Neural progenitor cell (in vitro differentiated cells): Measurements from ENCODE around the gene PARP2. TPM values are rescaled to one million over a fixed set of nuclear protein-coding genes. Genes with fewer than 3 reads are reported as not detected.
"Not testable (repeated sequence)": the region's sequence is repeated elsewhere in the genome, so short reads cannot be mapped to it uniquely, and the experiment has no call there.

ENCODE experiments used
- DNase-seq: peaks from one replicate; pipeline ENCODE4 v3.0.0-alpha.2; 2016; ENCODE audit warnings: low spot score
- H2AFZ ChIP-seq: fragments of 200-600 bp; sonication (generic); replicated peaks from 2 replicates; pipeline ENCODE4 v1.6.1; 2016; ENCODE audit warnings: antibody characterized with exemption
- H3F3A ChIP-seq: fragments of 200-600 bp; sonication (generic); 2 replicates; pipeline ENCODE4 v1.6.1; 2016; ENCODE audit warnings: antibody characterized with exemption, low read depth
- H3K27ac ChIP-seq: fragments of 200-600 bp; sonication (generic); 2 replicates; pipeline ENCODE4 v1.5.1; 2016; ENCODE audit warnings: mild to moderate bottlenecking
- H3K27me3 ChIP-seq: fragments of 200-600 bp; sonication (generic); 2 replicates; pipeline ENCODE4 v1.6.1; 2016; ENCODE audit warnings: mild to moderate bottlenecking, moderate library complexity
- H3K36me3 ChIP-seq: fragments of 200-600 bp; sonication (generic); 2 replicates; pipeline ENCODE4 v1.5.1; 2016
- H3K4me1 ChIP-seq: fragments of 200-600 bp; sonication (generic); 2 replicates; pipeline ENCODE4 v1.6.1; 2016; ENCODE audit warnings: mixed run types
- H3K4me2 ChIP-seq: fragments of 200-600 bp; sonication (generic); 2 replicates; pipeline ENCODE4 v1.6.1; 2016
- H3K4me3 ChIP-seq: fragments of 200-600 bp; sonication (generic); 2 replicates; pipeline ENCODE4 v1.5.1; 2016
- H3K79me2 ChIP-seq: fragments of 200-600 bp; sonication (generic); 2 replicates; pipeline ENCODE4 v1.6.1; 2016; ENCODE audit warnings: low read depth
- H3K9ac ChIP-seq: fragments of 200-600 bp; sonication (generic); 2 replicates; pipeline ENCODE4 v1.6.1; 2016
- H3K9me3 ChIP-seq: fragments of 200-600 bp; sonication (generic); 2 replicates; pipeline ENCODE4 v1.5.1; 2016; ENCODE audit warnings: low read depth
- H4K20me1 ChIP-seq: fragments of 200-600 bp; sonication (generic); 2 replicates; pipeline ENCODE4 v1.6.1; 2016; ENCODE audit warnings: low read depth
- H3K27ac Mint-ChIP-seq: 3 replicates; pipeline ENCODE4 v1.8.0; 2021; ENCODE audit warnings: mixed read lengths
- H3K27me3 Mint-ChIP-seq: 2 replicates; pipeline ENCODE4 v1.8.0; 2022; ENCODE audit warnings: low read depth, mild to moderate bottlenecking, inconsistent platforms, moderate library complexity, mixed read lengths; ENCODE audit not compliant: insufficient read depth
- H3K36me3 Mint-ChIP-seq: 3 replicates; pipeline ENCODE4 v1.8.0; 2021; ENCODE audit warnings: mixed read lengths
- H3K4me1 Mint-ChIP-seq: 3 replicates; pipeline ENCODE4 v1.8.0; 2021; ENCODE audit warnings: mixed read lengths
- H3K4me3 Mint-ChIP-seq: 3 replicates; pipeline ENCODE4 v1.8.0; 2021; ENCODE audit warnings: mild to moderate bottlenecking, moderate library complexity, mixed read lengths
- H3K9me3 Mint-ChIP-seq: 3 replicates; pipeline ENCODE4 v1.8.0; 2020; ENCODE audit warnings: mixed read lengths
- EZH2 ChIP-seq: fragments of 200-600 bp; sonication (generic); IDR thresholded peaks from 2 replicates; pipeline ENCODE4 v1.6.1; 2017; ENCODE audit warnings: antibody characterized with exemption, mild to moderate bottlenecking, moderate library complexity
- EZH2phosphoT487 ChIP-seq: fragments of 200-600 bp; sonication (generic); IDR thresholded peaks from 2 replicates; pipeline ENCODE4 v1.6.1; 2017; ENCODE audit warnings: antibody characterized with exemption
- total RNA-seq: library from RNA; depleted of rRNA; stranded (reverse); fragments of >200 nt; gene quantifications from 2 replicates; pipeline ENCODE4 v1.2.3, GENCODE V29; 2015; ENCODE audit warnings: low replicate concordance
- TF ChIP-seq, protein P1 (sequence below): fragments of 200-600 bp; sonication (generic); IDR thresholded peaks from 2 replicates; pipeline ENCODE4 v1.5.1; 2017; ENCODE audit warnings: antibody characterized with exemption, mild to moderate bottlenecking

The PARP2 gene
- total RNA-seq, 1 donor from 2014 or later = 47.2 TPM

DNA sequence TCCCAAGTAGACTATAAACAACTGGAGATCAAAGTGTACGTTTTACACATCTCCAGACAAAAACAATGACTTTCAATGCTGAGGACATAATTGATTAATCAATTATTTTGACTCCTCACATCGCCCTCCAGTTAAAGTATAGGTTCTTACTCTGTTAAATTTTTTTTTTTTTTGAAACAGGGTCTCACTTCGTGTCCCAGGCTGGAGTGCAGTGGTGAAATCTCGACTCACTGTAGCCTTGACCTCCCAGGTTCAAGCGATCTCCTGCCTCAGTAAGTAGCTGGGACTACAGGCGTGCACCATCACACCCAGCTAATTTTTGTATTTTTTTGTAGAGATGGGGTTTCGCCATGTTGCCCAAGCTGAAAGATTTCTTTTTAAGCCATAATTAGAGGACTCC, 9.4 kb upstream of the PARP2 start:
- Histone ChIP-seq H3K27ac (no peak overlapping the region), H3K36me3 (no peaks in the 10 kb centered on the region), H3K4me2 (no peak overlapping the region), H3K79me2 (peaks cover 46% of the 10 kb centered on the region), H3K4me3 (no peak overlapping the region), H3K27me3 (no peaks in the 10 kb centered on the region), H2AFZ (no peak overlapping the region), H3K9ac (no peak overlapping the region), H4K20me1 (peaks cover 27% of the 10 kb centered on the region), H3K9me3 (no peaks in the 10 kb centered on the region), H3K4me1 (peaks cover 10% of the 10 kb centered on the region), H3F3A (peaks cover 21% of the 10 kb centered on the region)
- TF ChIP-seq, protein P1, sequence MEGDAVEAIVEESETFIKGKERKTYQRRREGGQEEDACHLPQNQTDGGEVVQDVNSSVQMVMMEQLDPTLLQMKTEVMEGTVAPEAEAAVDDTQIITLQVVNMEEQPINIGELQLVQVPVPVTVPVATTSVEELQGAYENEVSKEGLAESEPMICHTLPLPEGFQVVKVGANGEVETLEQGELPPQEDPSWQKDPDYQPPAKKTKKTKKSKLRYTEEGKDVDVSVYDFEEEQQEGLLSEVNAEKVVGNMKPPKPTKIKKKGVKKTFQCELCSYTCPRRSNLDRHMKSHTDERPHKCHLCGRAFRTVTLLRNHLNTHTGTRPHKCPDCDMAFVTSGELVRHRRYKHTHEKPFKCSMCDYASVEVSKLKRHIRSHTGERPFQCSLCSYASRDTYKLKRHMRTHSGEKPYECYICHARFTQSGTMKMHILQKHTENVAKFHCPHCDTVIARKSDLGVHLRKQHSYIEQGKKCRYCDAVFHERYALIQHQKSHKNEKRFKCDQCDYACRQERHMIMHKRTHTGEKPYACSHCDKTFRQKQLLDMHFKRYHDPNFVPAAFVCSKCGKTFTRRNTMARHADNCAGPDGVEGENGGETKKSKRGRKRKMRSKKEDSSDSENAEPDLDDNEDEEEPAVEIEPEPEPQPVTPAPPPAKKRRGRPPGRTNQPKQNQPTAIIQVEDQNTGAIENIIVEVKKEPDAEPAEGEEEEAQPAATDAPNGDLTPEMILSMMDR = no peak
- no peak for TF ChIP-seq EZH2phosphoT487
- no peak for TF ChIP-seq EZH2
- H3K9me3 Mint-ChIP-seq = no peaks in the 10 kb centered on the region
- DNase-seq = no peak
- H3K36me3 Mint-ChIP-seq = peaks cover 1% of the 10 kb centered on the region
- peaks cover 5% of the 10 kb centered on the region for H3K27me3 Mint-ChIP-seq
- peaks cover 21% of the 10 kb centered on the region for H3K4me1 Mint-ChIP-seq
- peak overlapping the region; percentile 97 for H3K4me3 Mint-ChIP-seq
- H3K27ac Mint-ChIP-seq = no peak overlapping the region

DNA sequence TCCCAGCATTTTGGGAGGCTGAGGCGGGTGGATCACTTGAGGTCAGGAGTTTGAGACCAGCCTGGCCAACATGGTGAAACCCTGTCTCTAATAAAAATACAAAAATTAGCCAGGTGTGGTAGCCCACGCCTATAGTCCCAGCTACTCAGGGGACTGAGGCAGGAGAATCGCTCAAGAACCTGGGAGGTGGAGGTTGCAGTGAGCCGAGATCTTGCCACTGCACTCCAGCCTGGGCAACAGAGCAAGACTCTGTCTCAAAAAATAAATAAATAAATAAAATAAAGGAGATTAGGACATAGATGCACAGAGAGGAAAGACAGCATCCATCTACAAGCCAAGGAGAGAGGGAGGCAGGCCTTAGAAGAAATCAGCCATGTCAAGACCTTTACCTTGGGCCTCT, 2.4 kb upstream of the PARP2 start:
- H3K9me3 Mint-ChIP-seq, H3K36me3 Mint-ChIP-seq, H2AFZ ChIP-seq, H3K4me1 ChIP-seq, H3K4me3 ChIP-seq, H3K9ac ChIP-seq, H3K27ac Mint-ChIP-seq, H3K27ac ChIP-seq, DNase-seq, H3K27me3 ChIP-seq, H4K20me1 ChIP-seq, H3K27me3 Mint-ChIP-seq, H3K9me3 ChIP-seq, H3K36me3 ChIP-seq, H3K4me1 Mint-ChIP-seq, H3K4me2 ChIP-seq: not testable (repeated sequence)
- H3K4me3 Mint-ChIP-seq = peak overlapping the region; percentile 72
- H3K79me2 ChIP-seq = peaks cover 19% of the 10 kb centered on the region
- peaks cover 25% of the 10 kb centered on the region for H3F3A ChIP-seq

DNA sequence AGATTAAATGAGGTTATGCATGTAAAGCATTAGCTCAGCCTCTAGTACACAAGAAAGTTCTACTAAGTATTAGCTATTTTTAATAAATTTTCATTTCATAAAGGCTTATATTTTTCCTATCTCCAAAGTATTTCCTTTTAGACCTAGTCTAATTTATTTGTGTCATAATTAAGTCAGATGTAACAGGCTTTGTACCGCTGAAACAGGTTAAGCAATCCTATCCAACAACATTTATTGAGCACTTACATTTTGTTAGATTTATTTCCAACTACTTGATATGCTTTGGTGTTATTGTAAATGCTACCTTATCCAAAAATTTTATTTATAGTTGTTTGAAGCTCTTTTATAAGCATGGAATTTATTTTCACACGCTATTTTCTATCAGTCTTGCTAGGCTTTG, 1.8 kb upstream of the PARP2 start:
- Histone ChIP-seq H3K4me3 (peak overlapping the region; percentile 76), H2AFZ (peak overlapping the region; percentile 87), H3K27me3 (no peaks in the 10 kb centered on the region), H3K27ac (no peak overlapping the region), H3K9ac (no peak overlapping the region), H3F3A (peaks cover 25% of the 10 kb centered on the region), H3K4me2 (peak overlapping the region; percentile 79), H3K36me3 (no peaks in the 10 kb centered on the region), H3K79me2 (peaks cover 19% of the 10 kb centered on the region), H3K9me3 (no peaks in the 10 kb centered on the region), H3K4me1 (peaks cover 3% of the 10 kb centered on the region), H4K20me1 (no peaks in the 10 kb centered on the region)
- no peak overlapping the region for H3K27ac Mint-ChIP-seq
- H3K4me1 Mint-ChIP-seq = peaks cover 10% of the 10 kb centered on the region
- DNase-seq = no peak
- H3K4me3 Mint-ChIP-seq = peak overlapping the region; percentile 94
- H3K36me3 Mint-ChIP-seq = peaks cover 7% of the 10 kb centered on the region
- H3K27me3 Mint-ChIP-seq = no peaks in the 10 kb centered on the region
- H3K9me3 Mint-ChIP-seq = no peaks in the 10 kb centered on the region
- TF ChIP-seq, protein P1 = no peak
- no peak for TF ChIP-seq EZH2
- no peak for TF ChIP-seq EZH2phosphoT487

DNA sequence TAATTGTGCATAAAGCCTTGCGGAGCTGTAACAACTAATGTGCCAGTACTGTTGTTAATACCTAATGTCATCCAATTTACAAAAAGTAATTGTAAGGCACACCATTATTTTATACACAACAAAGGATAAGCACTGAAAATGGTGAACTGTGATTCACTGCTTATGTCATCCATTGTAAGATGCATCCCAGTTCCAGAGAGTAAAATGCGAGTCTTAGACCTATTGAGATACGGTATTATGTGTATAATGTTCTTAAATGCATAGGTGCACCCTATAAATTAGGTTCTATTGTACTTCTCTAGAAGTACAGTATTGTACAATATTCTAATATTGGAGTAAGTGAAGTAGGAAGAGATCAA, 406 bp downstream of the PARP2 start:
- H3K9me3 ChIP-seq = no peaks in the 10 kb centered on the region
- H3K4me3 ChIP-seq = peak overlapping the region; percentile 76
- H4K20me1 ChIP-seq = no peaks in the 10 kb centered on the region
- H3K79me2 ChIP-seq = peaks cover 19% of the 10 kb centered on the region
- Mint-ChIP-seq H3K36me3 (peaks cover 10% of the 10 kb centered on the region), H3K27ac (peak overlapping the region; percentile 98), H3K27me3 (no peaks in the 10 kb centered on the region), H3K4me1 (peaks cover 10% of the 10 kb centered on the region), H3K9me3 (no peaks in the 10 kb centered on the region), H3K4me3 (peak overlapping the region; percentile 94)
- H3K9ac ChIP-seq = peak overlapping the region; percentile 83
- DNase-seq = no peak
- peaks cover 8% of the 10 kb centered on the region for H3K36me3 ChIP-seq
- H3K27ac ChIP-seq = peak overlapping the region; percentile 7
- TF ChIP-seq EZH2 = no peak
- TF ChIP-seq, protein P1 = peak; percentile 16
- peaks cover 3% of the 10 kb centered on the region for H3K4me1 ChIP-seq
- H3K4me2 ChIP-seq = peak overlapping the region; percentile 75
- H3K27me3 ChIP-seq = no peaks in the 10 kb centered on the region
- peak overlapping the region; percentile 91 for H2AFZ ChIP-seq
- peaks cover 25% of the 10 kb centered on the region for H3F3A ChIP-seq
